Suprapubic skin (tissue), 4 donors: ENCODE data around the gene TFF2. TPM values are rescaled to one million over a fixed set of nuclear protein-coding genes. Genes with fewer than 3 reads are reported as not detected.

ENCODE experiments used
- DNase-seq, 2 donors: peaks; one replicate each; pipeline ENCODE4 v3.0.0-alpha.2; 2019; ENCODE audit warnings: low spot score in 2 of 2
- H3K27ac ChIP-seq: fragments of 200-600 bp; sonication (generic); one replicate; pipeline ENCODE4 v1.5.1; 2019
- H3K27me3 ChIP-seq: fragments of 200-600 bp; sonication (generic); one replicate; pipeline ENCODE4 v1.5.1; 2019
- H3K36me3 ChIP-seq: fragments of 200-600 bp; sonication (generic); one replicate; pipeline ENCODE4 v1.5.1; 2019
- H3K4me1 ChIP-seq: fragments of 200-600 bp; sonication (generic); one replicate; pipeline ENCODE4 v1.5.1; 2019
- H3K4me3 ChIP-seq: fragments of 200-600 bp; sonication (generic); one replicate; pipeline ENCODE4 v1.5.1; 2019; ENCODE audit warnings: mild to moderate bottlenecking
- H3K9me3 ChIP-seq: fragments of 200-600 bp; sonication (generic); one replicate; pipeline ENCODE4 v1.5.1; 2019
- CTCF ChIP-seq, 2 donors: fragments of 200-600 bp in 1 of 2; fragments of 450-650 bp in 1 of 2; sonication (generic) in 1 of 2; IDR thresholded peaks; one replicate each; pipeline ENCODE4 v1.5.1; 2016 to 2019; ENCODE audit warnings: antibody characterized with exemption in 2 of 2, mild to moderate bottlenecking in 1 of 2, moderate library complexity in 1 of 2
- EP300 ChIP-seq: sonication (generic); formaldehyde crosslinking; IDR thresholded peaks from one replicate; pipeline ENCODE4 v1.6.1; 2017; ENCODE audit warnings: antibody characterized with exemption
- POLR2A ChIP-seq, 2 donors: fragments of 450-650 bp; IDR thresholded peaks; one replicate each; pipeline ENCODE4 v1.6.1; 2017; ENCODE audit warnings: antibody characterized with exemption in 2 of 2, mild to moderate bottlenecking in 2 of 2, moderate library complexity in 2 of 2
- POLR2AphosphoS5 ChIP-seq, 3 donors: sonication (generic); formaldehyde crosslinking; IDR thresholded peaks; one replicate each; pipeline ENCODE4 v1.6.1; 2017; ENCODE audit warnings: antibody characterized with exemption in 3 of 3
- WGBS: methylation state at CpG from one replicate; pipeline ENCODE4 v1.1.5; 2018; 5-methylcytosine and 5-hydroxymethylcytosine counted together
- total RNA-seq, 4 donors: library from RNA; depleted of rRNA; stranded (reverse); fragments of >200 nt; gene quantifications; one replicate each; pipeline ENCODE4 v1.1.0, GENCODE V29; 2016

The TFF2 gene
- total RNA-seq, 4 donors from 2014 or later, result not detected

- no peak overlapping the region for H3K4me3 ChIP-seq
- TF ChIP-seq CTCF (IDR thresholded peaks at IDR 0.05), result no peak
- TF ChIP-seq POLR2AphosphoS5 (IDR thresholded peaks at IDR 0.05), result no peak
- TF ChIP-seq POLR2A (IDR thresholded peaks at IDR 0.05), result no peak
- TF ChIP-seq EP300, result no peak
- H3K27me3 ChIP-seq, result peaks cover 3% of the 10 kb centered on the region
- H3K4me1 ChIP-seq, result no peaks in the 10 kb centered on the region
- no peaks in the 10 kb centered on the region for H3K9me3 ChIP-seq
- H3K27ac ChIP-seq, result no peak overlapping the region
- 81% methylated on average over 8 of the region's 8 CpGs for WGBS
- H3K36me3 ChIP-seq, result no peaks in the 10 kb centered on the region
- DNase-seq, result no peak
These were observed 33.6 kb upstream of the TFF2 start for GRCh38 chr21:42384156-42384945.

- DNase-seq, result no peak
- H3K27me3 ChIP-seq, result peaks cover 3% of the 10 kb centered on the region
- no peak overlapping the region for H3K4me3 ChIP-seq
- no peaks in the 10 kb centered on the region for H3K4me1 ChIP-seq
- WGBS, result 91% methylated on average over 4 of the region's 6 CpGs
- no peaks in the 10 kb centered on the region for H3K9me3 ChIP-seq
- TF ChIP-seq CTCF (IDR thresholded peaks at IDR 0.05) (no peak), POLR2A (IDR thresholded peaks at IDR 0.05) (no peak), EP300 (no peak), POLR2AphosphoS5 (IDR thresholded peaks at IDR 0.05) (no peak)
- H3K36me3 ChIP-seq, result no peaks in the 10 kb centered on the region
- no peak overlapping the region for H3K27ac ChIP-seq
These were observed 32.5 kb upstream of the TFF2 start for GRCh38 chr21:42383331-42383730.

- Histone ChIP-seq H3K27ac (no peak overlapping the region), H3K27me3 (peaks cover 3% of the 10 kb centered on the region), H3K36me3 (no peaks in the 10 kb centered on the region), H3K4me3 (no peak overlapping the region), H3K4me1 (no peaks in the 10 kb centered on the region), H3K9me3 (no peaks in the 10 kb centered on the region)
- WGBS, result 83% methylated on average over 4 of the region's 6 CpGs
- no peak for TF ChIP-seq EP300
- no peak for TF ChIP-seq POLR2A (IDR thresholded peaks at IDR 0.05)
- TF ChIP-seq POLR2AphosphoS5 (IDR thresholded peaks at IDR 0.05), result no peak
- no peak for TF ChIP-seq CTCF (IDR thresholded peaks at IDR 0.05)
- no peak for DNase-seq
These were observed 32.1 kb upstream of the TFF2 start for GRCh38 chr21:42382915-42383314.

- peaks cover 11% of the 10 kb centered on the region for H3K27me3 ChIP-seq
- 89% methylated on average over 1 of the region's 1 CpG for WGBS
- no peaks in the 10 kb centered on the region for H3K9me3 ChIP-seq
- H3K4me3 ChIP-seq, result no peak overlapping the region
- TF ChIP-seq EP300, result no peak
- TF ChIP-seq CTCF (IDR thresholded peaks at IDR 0.05), result no peak
- TF ChIP-seq POLR2AphosphoS5 (IDR thresholded peaks at IDR 0.05), result no peak
- DNase-seq, result no peak
- no peak overlapping the region for H3K27ac ChIP-seq
- H3K36me3 ChIP-seq, result no peaks in the 10 kb centered on the region
- H3K4me1 ChIP-seq, result no peaks in the 10 kb centered on the region
These were observed 30.7 kb upstream of the TFF2 start for GRCh38 chr21:42381347-42381984.

GRCh38 chr21:42379426-42380215 lies 28.8 kb upstream of the TFF2 start:
- Histone ChIP-seq H3K4me3 (no peak overlapping the region), H3K9me3 (no peaks in the 10 kb centered on the region), H3K36me3 (no peaks in the 10 kb centered on the region), H3K4me1 (no peaks in the 10 kb centered on the region), H3K27me3 (peaks cover 28% of the 10 kb centered on the region), H3K27ac (no peak overlapping the region)
- TF ChIP-seq EP300 (no peak), POLR2AphosphoS5 (IDR thresholded peaks at IDR 0.05) (no peak), CTCF (IDR thresholded peaks at IDR 0.05) (no peak), POLR2A (IDR thresholded peaks at IDR 0.05) (no peak)
- WGBS, result 79% methylated on average over 16 of the region's 17 CpGs
- DNase-seq, result no peak
